WTC11 (cell line): ENCODE data around the gene EYA2.

Experiments used
- ATF3 ChIP-seq: sonication (generic); formaldehyde crosslinking; conservative IDR thresholded peaks from 2 replicates; pipeline ENCODE4 v1.8.1; 2022; ENCODE audit warnings: mild to moderate bottlenecking, missing genetic modification reagents
- CTCF ChIP-seq: fragments of 200-600 bp; IDR thresholded peaks from 2 replicates; pipeline ENCODE4 v1.8.0; 2022; ENCODE audit warnings: antibody characterized with exemption
- HMGXB4 ChIP-seq: sonication (generic); formaldehyde crosslinking; IDR thresholded peaks from 2 replicates; pipeline ENCODE4 v1.8.1; 2023; ENCODE audit warnings: mild to moderate bottlenecking, moderate library complexity, missing genetic modification reagents
- IRF2 ChIP-seq: sonication (generic); formaldehyde crosslinking; IDR thresholded peaks from 2 replicates; pipeline ENCODE4 v1.8.0; 2022; ENCODE audit warnings: low read depth, missing genetic modification reagents, borderline replicate concordance
- MLX ChIP-seq: sonication (generic); formaldehyde crosslinking; IDR thresholded peaks from 2 replicates; pipeline ENCODE4 v1.8.1; 2023; ENCODE audit warnings: mild to moderate bottlenecking, missing genetic modification reagents, moderate library complexity
- NFYB ChIP-seq: sonication (generic); formaldehyde crosslinking; conservative IDR thresholded peaks from 2 replicates; pipeline ENCODE4 v1.8.0; 2022; ENCODE audit warnings: low read depth, missing genetic modification reagents
- NR1H2 ChIP-seq: sonication (generic); formaldehyde crosslinking; IDR thresholded peaks from 2 replicates; pipeline ENCODE4 v1.9.0; 2021; ENCODE audit warnings: mild to moderate bottlenecking, moderate library complexity, missing genetic modification reagents
- PREB ChIP-seq: sonication (generic); formaldehyde crosslinking; IDR thresholded peaks from 2 replicates; pipeline ENCODE4 v1.8.1; 2022; ENCODE audit warnings: mild to moderate bottlenecking, missing genetic modification reagents, moderate library complexity, borderline replicate concordance
- ZNF121 ChIP-seq: sonication (generic); formaldehyde crosslinking; IDR thresholded peaks from 2 replicates; pipeline ENCODE4 v1.8.0; 2023; ENCODE audit warnings: missing genetic modification reagents
- TF ChIP-seq, protein P1 (sequence below): sonication (generic); formaldehyde crosslinking; IDR thresholded peaks from 2 replicates; pipeline ENCODE4 v1.8.0; 2022; ENCODE audit warnings: mild to moderate bottlenecking, missing genetic modification reagents
- TF ChIP-seq, protein P2 (sequence below): sonication (generic); formaldehyde crosslinking; IDR thresholded peaks from 2 replicates; pipeline ENCODE4 v1.8.1; 2023; ENCODE audit warnings: mild to moderate bottlenecking, missing genetic modification reagents
- TF ChIP-seq, protein P3 (sequence below): sonication (generic); formaldehyde crosslinking; IDR thresholded peaks from 2 replicates; pipeline ENCODE4 v1.8.0; 2022; ENCODE audit warnings: missing genetic modification reagents
- TF ChIP-seq, protein P4 (sequence below): sonication (generic); formaldehyde crosslinking; IDR thresholded peaks from 2 replicates; pipeline ENCODE4 v1.8.0; 2023; ENCODE audit warnings: missing genetic modification reagents, mild to moderate bottlenecking, borderline replicate concordance

GRCh38 chr20:47191074-47191673 is 296.5 kb downstream of the EYA2 start:
- TF ChIP-seq CTCF (no peak), NFYB (CRISPR knock-in tag) (no peak), MLX (CRISPR knock-in tag) (no peak), IRF2 (CRISPR knock-in tag) (no peak), NR1H2 (CRISPR knock-in tag) (no peak), ATF3 (CRISPR knock-in tag) (no peak), ZNF121 (CRISPR knock-in tag) (no peak), HMGXB4 (CRISPR knock-in tag) (no peak), PREB (CRISPR knock-in tag) (no peak)
- TF ChIP-seq, protein P1, sequence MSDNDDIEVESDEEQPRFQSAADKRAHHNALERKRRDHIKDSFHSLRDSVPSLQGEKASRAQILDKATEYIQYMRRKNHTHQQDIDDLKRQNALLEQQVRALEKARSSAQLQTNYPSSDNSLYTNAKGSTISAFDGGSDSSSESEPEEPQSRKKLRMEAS: no peak
- TF ChIP-seq, protein P2, sequence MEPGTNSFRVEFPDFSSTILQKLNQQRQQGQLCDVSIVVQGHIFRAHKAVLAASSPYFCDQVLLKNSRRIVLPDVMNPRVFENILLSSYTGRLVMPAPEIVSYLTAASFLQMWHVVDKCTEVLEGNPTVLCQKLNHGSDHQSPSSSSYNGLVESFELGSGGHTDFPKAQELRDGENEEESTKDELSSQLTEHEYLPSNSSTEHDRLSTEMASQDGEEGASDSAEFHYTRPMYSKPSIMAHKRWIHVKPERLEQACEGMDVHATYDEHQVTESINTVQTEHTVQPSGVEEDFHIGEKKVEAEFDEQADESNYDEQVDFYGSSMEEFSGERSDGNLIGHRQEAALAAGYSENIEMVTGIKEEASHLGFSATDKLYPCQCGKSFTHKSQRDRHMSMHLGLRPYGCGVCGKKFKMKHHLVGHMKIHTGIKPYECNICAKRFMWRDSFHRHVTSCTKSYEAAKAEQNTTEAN (CRISPR knock-in tag): no peak
- TF ChIP-seq, protein P3, sequence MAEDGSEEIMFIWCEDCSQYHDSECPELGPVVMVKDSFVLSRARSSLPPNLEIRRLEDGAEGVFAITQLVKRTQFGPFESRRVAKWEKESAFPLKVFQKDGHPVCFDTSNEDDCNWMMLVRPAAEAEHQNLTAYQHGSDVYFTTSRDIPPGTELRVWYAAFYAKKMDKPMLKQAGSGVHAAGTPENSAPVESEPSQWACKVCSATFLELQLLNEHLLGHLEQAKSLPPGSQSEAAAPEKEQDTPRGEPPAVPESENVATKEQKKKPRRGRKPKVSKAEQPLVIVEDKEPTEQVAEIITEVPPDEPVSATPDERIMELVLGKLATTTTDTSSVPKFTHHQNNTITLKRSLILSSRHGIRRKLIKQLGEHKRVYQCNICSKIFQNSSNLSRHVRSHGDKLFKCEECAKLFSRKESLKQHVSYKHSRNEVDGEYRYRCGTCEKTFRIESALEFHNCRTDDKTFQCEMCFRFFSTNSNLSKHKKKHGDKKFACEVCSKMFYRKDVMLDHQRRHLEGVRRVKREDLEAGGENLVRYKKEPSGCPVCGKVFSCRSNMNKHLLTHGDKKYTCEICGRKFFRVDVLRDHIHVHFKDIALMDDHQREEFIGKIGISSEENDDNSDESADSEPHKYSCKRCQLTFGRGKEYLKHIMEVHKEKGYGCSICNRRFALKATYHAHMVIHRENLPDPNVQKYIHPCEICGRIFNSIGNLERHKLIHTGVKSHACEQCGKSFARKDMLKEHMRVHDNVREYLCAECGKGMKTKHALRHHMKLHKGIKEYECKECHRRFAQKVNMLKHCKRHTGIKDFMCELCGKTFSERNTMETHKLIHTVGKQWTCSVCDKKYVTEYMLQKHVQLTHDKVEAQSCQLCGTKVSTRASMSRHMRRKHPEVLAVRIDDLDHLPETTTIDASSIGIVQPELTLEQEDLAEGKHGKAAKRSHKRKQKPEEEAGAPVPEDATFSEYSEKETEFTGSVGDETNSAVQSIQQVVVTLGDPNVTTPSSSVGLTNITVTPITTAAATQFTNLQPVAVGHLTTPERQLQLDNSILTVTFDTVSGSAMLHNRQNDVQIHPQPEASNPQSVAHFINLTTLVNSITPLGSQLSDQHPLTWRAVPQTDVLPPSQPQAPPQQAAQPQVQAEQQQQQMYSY (CRISPR knock-in tag): no peak
- TF ChIP-seq, protein P4, sequence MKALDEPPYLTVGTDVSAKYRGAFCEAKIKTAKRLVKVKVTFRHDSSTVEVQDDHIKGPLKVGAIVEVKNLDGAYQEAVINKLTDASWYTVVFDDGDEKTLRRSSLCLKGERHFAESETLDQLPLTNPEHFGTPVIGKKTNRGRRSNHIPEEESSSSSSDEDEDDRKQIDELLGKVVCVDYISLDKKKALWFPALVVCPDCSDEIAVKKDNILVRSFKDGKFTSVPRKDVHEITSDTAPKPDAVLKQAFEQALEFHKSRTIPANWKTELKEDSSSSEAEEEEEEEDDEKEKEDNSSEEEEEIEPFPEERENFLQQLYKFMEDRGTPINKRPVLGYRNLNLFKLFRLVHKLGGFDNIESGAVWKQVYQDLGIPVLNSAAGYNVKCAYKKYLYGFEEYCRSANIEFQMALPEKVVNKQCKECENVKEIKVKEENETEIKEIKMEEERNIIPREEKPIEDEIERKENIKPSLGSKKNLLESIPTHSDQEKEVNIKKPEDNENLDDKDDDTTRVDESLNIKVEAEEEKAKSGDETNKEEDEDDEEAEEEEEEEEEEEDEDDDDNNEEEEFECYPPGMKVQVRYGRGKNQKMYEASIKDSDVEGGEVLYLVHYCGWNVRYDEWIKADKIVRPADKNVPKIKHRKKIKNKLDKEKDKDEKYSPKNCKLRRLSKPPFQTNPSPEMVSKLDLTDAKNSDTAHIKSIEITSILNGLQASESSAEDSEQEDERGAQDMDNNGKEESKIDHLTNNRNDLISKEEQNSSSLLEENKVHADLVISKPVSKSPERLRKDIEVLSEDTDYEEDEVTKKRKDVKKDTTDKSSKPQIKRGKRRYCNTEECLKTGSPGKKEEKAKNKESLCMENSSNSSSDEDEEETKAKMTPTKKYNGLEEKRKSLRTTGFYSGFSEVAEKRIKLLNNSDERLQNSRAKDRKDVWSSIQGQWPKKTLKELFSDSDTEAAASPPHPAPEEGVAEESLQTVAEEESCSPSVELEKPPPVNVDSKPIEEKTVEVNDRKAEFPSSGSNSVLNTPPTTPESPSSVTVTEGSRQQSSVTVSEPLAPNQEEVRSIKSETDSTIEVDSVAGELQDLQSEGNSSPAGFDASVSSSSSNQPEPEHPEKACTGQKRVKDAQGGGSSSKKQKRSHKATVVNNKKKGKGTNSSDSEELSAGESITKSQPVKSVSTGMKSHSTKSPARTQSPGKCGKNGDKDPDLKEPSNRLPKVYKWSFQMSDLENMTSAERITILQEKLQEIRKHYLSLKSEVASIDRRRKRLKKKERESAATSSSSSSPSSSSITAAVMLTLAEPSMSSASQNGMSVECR: no peak
